Smooth muscle cell (in vitro differentiated cells): ENCODE data around the gene SNAP25. TPM values are rescaled to one million over a fixed set of nuclear protein-coding genes. Genes with fewer than 3 reads are reported as not detected.

Experiments used
- DNase-seq: peaks from one replicate; lab custom pipeline; 2025; ENCODE audit not compliant: unreplicated experiment; lab: John Stamatoyannopoulos, UW
- H2AFZ ChIP-seq: fragments of 200-600 bp; sonication (generic); 2 replicates; pipeline ENCODE4 v1.6.0; 2016; ENCODE audit warnings: antibody characterized with exemption, low read depth, mild to moderate bottlenecking
- H3F3A ChIP-seq: fragments of 200-600 bp; sonication (generic); 2 replicates; pipeline ENCODE4 v1.6.0; 2017; ENCODE audit warnings: antibody characterized with exemption, low read depth
- H3K27ac ChIP-seq: fragments of 200-600 bp; sonication (generic); 2 replicates; pipeline ENCODE4 v1.5.1; 2016; ENCODE audit warnings: low read depth, mild to moderate bottlenecking
- H3K27me3 ChIP-seq: fragments of 200-600 bp; sonication (generic); 2 replicates; pipeline ENCODE4 v1.6.1; 2016; ENCODE audit warnings: low read depth, mild to moderate bottlenecking
- H3K36me3 ChIP-seq: fragments of 200-600 bp; sonication (generic); 2 replicates; pipeline ENCODE4 v1.5.1; 2016; ENCODE audit warnings: low read depth
- H3K4me1 ChIP-seq: fragments of 200-600 bp; sonication (generic); 2 replicates; pipeline ENCODE4 v1.5.1; 2016; ENCODE audit warnings: low read depth
- H3K4me2 ChIP-seq: fragments of 200-600 bp; sonication (generic); 2 replicates; pipeline ENCODE4 v1.6.0; 2016; ENCODE audit warnings: mild to moderate bottlenecking
- H3K4me3 ChIP-seq: fragments of 200-600 bp; sonication (generic); 2 replicates; pipeline ENCODE4 v1.5.1; 2016; ENCODE audit warnings: mild to moderate bottlenecking
- H3K79me2 ChIP-seq: fragments of 200-600 bp; sonication (generic); 2 replicates; pipeline ENCODE4 v1.6.0; 2016; ENCODE audit warnings: low read depth, mild to moderate bottlenecking
- H3K9ac ChIP-seq: fragments of 200-600 bp; sonication (generic); 2 replicates; pipeline ENCODE4 v1.6.0; 2016; ENCODE audit warnings: low read depth
- H3K9me3 ChIP-seq: fragments of 200-600 bp; sonication (generic); replicated peaks from 2 replicates; pipeline ENCODE4 v1.5.1; 2016; ENCODE audit warnings: low read depth
- H4K20me1 ChIP-seq: fragments of 200-600 bp; sonication (generic); 2 replicates; pipeline ENCODE4 v1.6.0; 2016; ENCODE audit warnings: low read depth
- WGBS: methylation state at CpG from one replicate; pipeline ENCODE4 v1.1.7; 2016; ENCODE audit warnings: low lambda C conversion rate; 5-methylcytosine and 5-hydroxymethylcytosine counted together
- polyA plus RNA-seq: library from polyadenylated mRNA; unstranded; fragments of >200 nt; fragmentation: Nextera tagmentation; extraction: Ambion mirVana; gene quantifications from 2 replicates; pipeline ENCODE4 v1.2.1, GENCODE V29; 2016
- total RNA-seq: library from RNA; depleted of rRNA; stranded (reverse); fragments of >200 nt; gene quantifications from 2 replicates; pipeline ENCODE4 v1.2.3, GENCODE V29; 2014
- TF ChIP-seq, protein P1 (sequence below): fragments of 200-600 bp; sonication (generic); IDR thresholded peaks from 2 replicates; pipeline ENCODE4 v1.5.1; 2017; ENCODE audit warnings: borderline replicate concordance, mild to moderate bottlenecking, antibody characterized with exemption; ENCODE audit not compliant: insufficient read depth, poor library complexity, severe bottlenecking

SNAP25 gene
- total and polyA plus RNA-seq, 2 experiments from 2014 or later: 4.9 to 5.4 TPM

DNA sequence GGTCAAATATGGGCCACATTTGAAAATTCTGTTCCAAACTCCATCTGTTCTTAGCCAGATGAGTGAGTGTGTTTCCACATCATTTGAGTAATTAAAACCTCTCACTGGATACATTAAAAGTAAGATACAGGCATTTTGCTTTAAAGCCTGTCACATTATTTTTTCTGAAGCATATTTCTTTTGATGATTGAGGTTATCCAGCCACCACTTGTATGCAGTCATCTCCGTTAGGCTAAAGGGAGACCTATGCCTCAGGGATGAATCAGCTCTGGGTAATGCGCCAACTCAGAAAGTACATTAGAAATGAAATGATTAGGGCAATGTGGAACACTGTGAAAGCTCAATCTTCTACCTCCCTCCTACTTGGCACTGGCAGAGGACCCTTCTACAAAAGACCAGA is 90.7 kb downstream of the SNAP25 start:
- no peak overlapping the region for H3K9ac ChIP-seq
- H3K9me3 ChIP-seq: no peaks in the 10 kb centered on the region
- peak overlapping the region; percentile 27 for H3K4me2 ChIP-seq
- H2AFZ ChIP-seq: no peak overlapping the region
- H3K27ac ChIP-seq: peak overlapping the region; percentile 32
- peaks cover 22% of the 10 kb centered on the region for H3K4me1 ChIP-seq
- DNase-seq: no peak
- no peaks in the 10 kb centered on the region for H3K27me3 ChIP-seq
- no peaks in the 10 kb centered on the region for H3K79me2 ChIP-seq
- H3K36me3 ChIP-seq: no peaks in the 10 kb centered on the region
- H4K20me1 ChIP-seq: no peaks in the 10 kb centered on the region
- 21% methylated on average over 2 of the region's 2 CpGs for WGBS
- TF ChIP-seq, protein P1, sequence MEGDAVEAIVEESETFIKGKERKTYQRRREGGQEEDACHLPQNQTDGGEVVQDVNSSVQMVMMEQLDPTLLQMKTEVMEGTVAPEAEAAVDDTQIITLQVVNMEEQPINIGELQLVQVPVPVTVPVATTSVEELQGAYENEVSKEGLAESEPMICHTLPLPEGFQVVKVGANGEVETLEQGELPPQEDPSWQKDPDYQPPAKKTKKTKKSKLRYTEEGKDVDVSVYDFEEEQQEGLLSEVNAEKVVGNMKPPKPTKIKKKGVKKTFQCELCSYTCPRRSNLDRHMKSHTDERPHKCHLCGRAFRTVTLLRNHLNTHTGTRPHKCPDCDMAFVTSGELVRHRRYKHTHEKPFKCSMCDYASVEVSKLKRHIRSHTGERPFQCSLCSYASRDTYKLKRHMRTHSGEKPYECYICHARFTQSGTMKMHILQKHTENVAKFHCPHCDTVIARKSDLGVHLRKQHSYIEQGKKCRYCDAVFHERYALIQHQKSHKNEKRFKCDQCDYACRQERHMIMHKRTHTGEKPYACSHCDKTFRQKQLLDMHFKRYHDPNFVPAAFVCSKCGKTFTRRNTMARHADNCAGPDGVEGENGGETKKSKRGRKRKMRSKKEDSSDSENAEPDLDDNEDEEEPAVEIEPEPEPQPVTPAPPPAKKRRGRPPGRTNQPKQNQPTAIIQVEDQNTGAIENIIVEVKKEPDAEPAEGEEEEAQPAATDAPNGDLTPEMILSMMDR: no peak
- no peaks in the 10 kb centered on the region for H3F3A ChIP-seq
- no peak overlapping the region for H3K4me3 ChIP-seq

DNA sequence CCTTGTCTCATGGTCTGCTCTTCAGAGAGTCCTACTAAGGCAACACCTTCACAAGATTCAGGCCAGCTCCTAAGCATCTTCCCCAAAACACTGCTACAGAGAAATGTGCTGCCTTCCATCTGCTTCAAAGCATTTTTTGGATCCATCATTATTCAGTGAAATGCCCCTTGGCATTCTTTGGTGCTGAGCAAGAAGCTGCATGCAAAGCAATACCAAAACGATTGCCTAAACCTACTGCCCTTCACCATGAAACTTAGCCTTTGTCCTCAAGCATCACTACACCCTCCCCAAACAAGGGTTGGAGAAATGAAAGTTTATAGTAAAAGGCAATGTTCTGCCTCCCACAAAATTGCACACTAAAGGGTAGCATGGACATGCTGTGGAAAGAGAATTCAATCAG is 93.5 kb downstream of the SNAP25 start:
- Histone ChIP-seq H3K79me2 (no peaks in the 10 kb centered on the region), H3K36me3 (no peaks in the 10 kb centered on the region), H3K27me3 (no peaks in the 10 kb centered on the region), H3K27ac (no peak overlapping the region), H3K9me3 (no peaks in the 10 kb centered on the region), H2AFZ (no peak overlapping the region), H3K4me1 (peaks cover 23% of the 10 kb centered on the region), H4K20me1 (no peaks in the 10 kb centered on the region), H3F3A (no peaks in the 10 kb centered on the region), H3K9ac (no peak overlapping the region), H3K4me2 (no peak overlapping the region), H3K4me3 (no peak overlapping the region)
- TF ChIP-seq, protein P1: no peak
- 73% methylated on average over 1 of the region's 1 CpG for WGBS
- DNase-seq: no peak

DNA sequence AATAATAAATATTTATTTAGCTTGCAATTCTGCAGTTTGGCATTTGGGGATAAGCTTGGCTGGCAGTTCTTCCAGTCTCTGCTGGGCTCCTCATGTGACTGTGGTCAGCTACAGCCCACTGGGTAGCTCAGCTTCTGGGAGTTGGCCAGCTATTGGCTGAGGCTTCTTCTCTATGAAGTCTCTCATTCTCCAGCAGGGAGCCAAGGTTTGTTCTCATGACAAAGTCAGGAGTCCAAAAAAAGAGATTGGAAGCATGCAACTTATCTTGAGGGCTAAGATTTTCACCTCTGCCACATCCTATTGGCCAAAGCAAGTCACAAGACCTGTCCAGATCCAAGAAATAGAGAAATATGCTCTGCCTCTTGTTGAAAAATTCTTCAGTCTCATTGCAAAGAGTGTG is 94.6 kb downstream of the SNAP25 start:
- peak overlapping the region; percentile 82 for H3K4me2 ChIP-seq
- peaks cover 23% of the 10 kb centered on the region for H3K4me1 ChIP-seq
- TF ChIP-seq, protein P1: no peak

DNA sequence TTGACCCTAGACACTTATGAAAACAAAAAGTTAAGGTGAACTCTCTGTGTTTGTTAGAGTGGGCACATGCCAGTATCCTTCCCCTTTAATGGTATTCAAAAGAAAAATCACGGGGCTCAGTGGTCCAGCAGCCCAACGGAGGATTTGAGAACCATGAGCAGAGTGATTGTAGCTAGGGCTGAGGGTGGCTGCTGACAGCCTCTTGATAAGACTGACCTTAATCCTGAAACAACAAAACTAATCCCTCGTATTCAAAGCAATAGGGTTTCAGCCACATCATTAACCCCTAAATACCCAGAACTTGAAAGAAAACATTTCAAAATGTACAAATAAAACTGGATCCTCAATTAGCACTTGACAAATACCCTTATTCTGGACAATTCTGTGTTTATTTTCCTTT is 95.1 kb downstream of the SNAP25 start:
- H3K9ac ChIP-seq: peak overlapping the region; percentile 40
- TF ChIP-seq, protein P1: no peak
- H3K79me2 ChIP-seq: no peaks in the 10 kb centered on the region
- H3K4me2 ChIP-seq: peak overlapping the region; percentile 82
- WGBS: 15% methylated on average over 3 of the region's 3 CpGs
- H3K4me1 ChIP-seq: peaks cover 23% of the 10 kb centered on the region
- no peak overlapping the region for H2AFZ ChIP-seq
- no peaks in the 10 kb centered on the region for H4K20me1 ChIP-seq
- H3K9me3 ChIP-seq: no peaks in the 10 kb centered on the region
- H3K36me3 ChIP-seq: no peaks in the 10 kb centered on the region
- H3K27ac ChIP-seq: peak overlapping the region; percentile 59
- no peaks in the 10 kb centered on the region for H3F3A ChIP-seq
- H3K27me3 ChIP-seq: no peaks in the 10 kb centered on the region
- peak overlapping the region; percentile 10 for H3K4me3 ChIP-seq
- no peak for DNase-seq

More for the DNA sequence above, 94.6 kb downstream of the SNAP25 start:
- Histone ChIP-seq H3K9me3 (no peaks in the 10 kb centered on the region), H3K9ac (no peak overlapping the region), H3K36me3 (no peaks in the 10 kb centered on the region), H4K20me1 (no peaks in the 10 kb centered on the region), H3K27me3 (no peaks in the 10 kb centered on the region), H2AFZ (no peak overlapping the region), H3K27ac (no peak overlapping the region), H3F3A (no peaks in the 10 kb centered on the region), H3K4me3 (no peak overlapping the region), H3K79me2 (no peaks in the 10 kb centered on the region)
- DNase-seq: no peak
